ENCODE data around the gene MYADML2. TPM values are rescaled to one million over a fixed set of nuclear protein-coding genes. Genes with fewer than 3 reads are reported as not detected.

The MYADML2 gene
- total and polyA plus RNA-seq, 2 of the 8 experiments (the other 6 are each of a cell fraction or from before 2014, with no cell fraction given), result 0.26 to 0.47 TPM

GRCh38 chr17:81899514-81900166, 47.4 kb downstream of the MYADML2 start (continued):
- no peak for TF ChIP-seq CHD7 (IDR thresholded peaks at IDR 0.05; ENCODE audit: insufficient replicate concordance, low read length)
- TF ChIP-seq SIRT6 (IDR thresholded peaks at IDR 0.05; ENCODE audit: low read length), result no peak
- no peak for TF ChIP-seq SP2 (IDR thresholded peaks at IDR 0.05; ENCODE audit: low read length)
- no peak for TF ChIP-seq HDAC6 (IDR thresholded peaks at IDR 0.05; ENCODE audit: low read depth, low read length)
- TF ChIP-seq YY1 (IDR thresholded peaks at IDR 0.05; ENCODE audit: low read depth, low read length), result no peak
